ENCODE measurements around the gene NGF.

DNA sequence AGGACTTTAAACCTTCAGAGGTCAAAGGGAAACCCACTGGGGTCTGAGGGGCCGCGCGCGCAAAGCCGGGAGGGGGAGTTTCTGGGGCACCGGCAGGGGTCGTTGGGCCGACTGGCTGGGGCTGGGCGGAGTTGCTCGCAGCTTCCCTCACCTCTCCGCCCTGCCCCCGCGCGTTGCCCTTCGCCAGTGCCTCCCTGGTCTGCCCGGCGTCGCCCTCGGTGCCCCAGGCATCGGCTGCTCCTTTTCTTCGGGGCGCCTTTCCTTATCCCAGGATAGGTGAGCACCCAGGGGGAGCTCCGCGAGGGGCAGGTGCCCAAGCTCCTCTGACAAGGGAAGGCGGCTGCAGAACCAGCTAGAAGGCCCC is 390 bp upstream of the NGF start:
- TF ChIP-seq, protein P1, sequence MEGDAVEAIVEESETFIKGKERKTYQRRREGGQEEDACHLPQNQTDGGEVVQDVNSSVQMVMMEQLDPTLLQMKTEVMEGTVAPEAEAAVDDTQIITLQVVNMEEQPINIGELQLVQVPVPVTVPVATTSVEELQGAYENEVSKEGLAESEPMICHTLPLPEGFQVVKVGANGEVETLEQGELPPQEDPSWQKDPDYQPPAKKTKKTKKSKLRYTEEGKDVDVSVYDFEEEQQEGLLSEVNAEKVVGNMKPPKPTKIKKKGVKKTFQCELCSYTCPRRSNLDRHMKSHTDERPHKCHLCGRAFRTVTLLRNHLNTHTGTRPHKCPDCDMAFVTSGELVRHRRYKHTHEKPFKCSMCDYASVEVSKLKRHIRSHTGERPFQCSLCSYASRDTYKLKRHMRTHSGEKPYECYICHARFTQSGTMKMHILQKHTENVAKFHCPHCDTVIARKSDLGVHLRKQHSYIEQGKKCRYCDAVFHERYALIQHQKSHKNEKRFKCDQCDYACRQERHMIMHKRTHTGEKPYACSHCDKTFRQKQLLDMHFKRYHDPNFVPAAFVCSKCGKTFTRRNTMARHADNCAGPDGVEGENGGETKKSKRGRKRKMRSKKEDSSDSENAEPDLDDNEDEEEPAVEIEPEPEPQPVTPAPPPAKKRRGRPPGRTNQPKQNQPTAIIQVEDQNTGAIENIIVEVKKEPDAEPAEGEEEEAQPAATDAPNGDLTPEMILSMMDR (IDR thresholded peaks at IDR 0.05) = no peak
- TF ChIP-seq POLR2A (IDR thresholded peaks at IDR 0.05) = no peak
